Peyer's patch (tissue), 4 donors: ENCODE measurements around the gene HAGH.
A peak's percentile ranks its signal among the peaks of the same experiment; 100 is the strongest.

Experiments used
- CTCF ChIP-seq, 6 experiments: fragments of 450-650 bp in 4 of 6; fragments of 200-600 bp in 2 of 6; sonication (generic) in 1 of 6; IDR thresholded peaks; one replicate each; pipeline ENCODE4 v1.5.1; 2017 to 2019; ENCODE audit warnings: antibody characterized with exemption in 6 of 6, mild to moderate bottlenecking in 3 of 6, moderate library complexity in 1 of 6
- POLR2A ChIP-seq, 2 donors: fragments of 450-650 bp; IDR thresholded peaks; one replicate each; pipeline ENCODE4 v1.5.1; 2017; ENCODE audit warnings: antibody characterized with exemption in 2 of 2, mild to moderate bottlenecking in 2 of 2, moderate library complexity in 2 of 2

- TF ChIP-seq CTCF (IDR thresholded peaks at IDR 0.05) (no peak), POLR2A (IDR thresholded peaks at IDR 0.05) (peak in 1 of 2 donors; percentile 27)
These were observed 56.1 kb downstream of the HAGH start for GRCh38 chr16:1770328-1771187.
